HG03342 (cell line): ENCODE results near the gene LRFN3.
"Not testable (repeated sequence)": the region's sequence is repeated elsewhere in the genome, so short reads cannot be mapped to it uniquely, and the experiment has no call there.

Experiments
- ATAC-seq: cut with Tn5 transposase; IDR thresholded peaks from one replicate; pipeline ENCODE4 v1.9.1; 2021; ENCODE audit warnings: mild to moderate bottlenecking, moderate library complexity; ENCODE audit not compliant: unreplicated experiment

Gene LRFN3

DNA sequence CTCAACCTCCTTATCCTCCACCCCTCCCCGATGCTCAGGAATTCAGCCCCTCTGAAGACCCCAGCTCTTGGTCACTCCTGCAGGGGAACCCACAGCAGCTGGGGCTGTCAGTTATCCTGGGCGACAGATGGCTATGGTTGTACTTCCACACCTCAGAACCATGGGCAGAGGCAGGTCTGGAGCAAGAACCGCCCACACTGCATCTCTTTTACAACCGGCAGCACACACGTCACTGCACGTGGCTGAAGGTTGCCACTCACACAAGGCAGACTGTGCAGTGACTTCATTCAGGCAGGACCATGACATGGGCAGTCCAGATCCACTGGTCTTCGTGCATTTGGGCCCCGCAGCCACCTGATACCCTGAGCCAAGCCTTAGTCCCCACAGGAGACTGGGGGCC is 37.3 kb downstream of the LRFN3 start:
- no peak for ATAC-seq

- no peak for ATAC-seq
Observed at GRCh38 chr19:35975608-35976214, 39.5 kb downstream of the LRFN3 start.

DNA sequence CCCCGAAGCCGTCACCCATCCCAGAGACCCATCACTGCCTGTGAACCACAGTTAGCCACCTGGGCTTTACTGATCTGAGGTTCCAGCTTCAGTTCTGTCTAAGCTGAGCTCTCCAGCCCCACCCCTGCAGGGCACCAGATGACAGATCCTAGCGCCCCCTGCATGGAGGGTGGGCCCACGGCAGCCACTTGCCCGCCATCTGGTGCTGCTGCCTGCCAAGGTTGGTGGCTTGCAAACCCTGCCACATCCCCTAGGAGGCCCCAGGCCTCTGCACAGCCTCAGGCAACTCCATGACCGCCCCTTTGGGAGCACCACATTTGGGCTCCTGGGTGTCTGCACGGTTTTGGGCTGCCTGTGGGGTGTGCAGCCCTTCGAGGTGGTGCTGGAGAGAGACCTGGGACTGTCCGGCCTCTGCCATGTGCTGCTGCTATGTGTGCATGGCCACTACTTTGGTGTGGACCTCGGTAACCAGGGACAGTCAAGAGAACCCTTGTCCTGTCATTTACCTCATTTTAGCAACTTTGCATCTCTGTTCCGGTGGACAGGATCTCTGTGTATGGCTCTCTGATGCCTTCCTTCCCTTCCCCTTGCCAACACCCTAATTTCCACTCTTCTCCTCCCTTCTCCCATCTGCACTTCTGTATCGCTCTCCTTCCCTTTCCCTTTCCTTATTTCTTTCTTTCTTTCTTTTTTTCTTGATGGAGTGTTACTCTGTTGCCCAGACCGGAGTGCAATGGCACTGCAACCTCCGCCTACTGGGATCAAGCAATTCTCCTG is 41.5 kb downstream of the LRFN3 start:
- ATAC-seq, result no peak

GRCh38 chr19:35978271-35978670 is 42.1 kb downstream of the LRFN3 start:
- no peak for ATAC-seq

DNA sequence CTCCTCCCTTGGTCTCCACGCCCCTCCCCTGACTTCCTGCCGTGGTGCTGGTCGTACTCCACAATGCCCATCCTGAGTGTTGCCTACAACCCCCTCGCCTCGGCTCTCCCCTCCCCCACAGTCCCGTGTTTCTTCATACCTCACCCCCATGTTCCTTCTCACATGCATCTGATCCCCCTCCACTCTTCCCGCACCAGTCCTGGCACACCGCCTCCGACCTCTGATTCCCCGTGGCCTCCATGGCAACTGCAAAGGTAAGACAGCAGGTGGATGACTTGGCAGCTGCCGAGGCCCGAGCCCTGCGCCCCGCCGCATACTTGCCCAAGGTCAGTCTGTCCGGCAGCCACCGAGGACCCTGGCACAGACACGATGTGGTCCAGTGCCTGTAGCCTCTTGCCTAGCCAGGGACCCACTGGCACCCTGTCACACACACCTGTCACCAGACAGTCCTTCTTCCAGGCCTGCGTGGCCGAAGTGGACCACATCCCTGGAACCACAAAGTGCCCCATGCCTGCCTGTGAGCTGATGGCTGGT is 42.7 kb downstream of the LRFN3 start:
- no peak for ATAC-seq

DNA sequence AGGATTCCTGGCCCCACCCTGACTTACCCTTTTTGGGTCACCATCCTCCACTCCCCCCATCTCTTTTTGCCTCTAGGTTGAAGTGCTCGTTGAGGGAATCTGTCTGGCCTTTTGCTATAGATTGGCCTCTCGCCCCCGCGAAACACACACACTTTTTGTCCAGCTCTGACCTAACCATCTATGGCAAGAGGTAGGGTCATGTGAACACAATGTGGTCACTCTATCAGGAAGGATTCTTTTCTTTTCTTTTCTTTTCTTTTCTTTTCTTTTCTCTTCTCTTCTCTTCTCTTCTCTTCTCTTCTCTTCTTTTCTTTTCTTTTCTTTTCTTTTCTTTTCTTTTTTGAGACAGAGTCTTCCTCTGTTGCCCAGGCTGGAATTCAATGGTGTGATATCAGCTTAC is 44.8 kb downstream of the LRFN3 start:
- ATAC-seq, result not testable (repeated sequence)

DNA sequence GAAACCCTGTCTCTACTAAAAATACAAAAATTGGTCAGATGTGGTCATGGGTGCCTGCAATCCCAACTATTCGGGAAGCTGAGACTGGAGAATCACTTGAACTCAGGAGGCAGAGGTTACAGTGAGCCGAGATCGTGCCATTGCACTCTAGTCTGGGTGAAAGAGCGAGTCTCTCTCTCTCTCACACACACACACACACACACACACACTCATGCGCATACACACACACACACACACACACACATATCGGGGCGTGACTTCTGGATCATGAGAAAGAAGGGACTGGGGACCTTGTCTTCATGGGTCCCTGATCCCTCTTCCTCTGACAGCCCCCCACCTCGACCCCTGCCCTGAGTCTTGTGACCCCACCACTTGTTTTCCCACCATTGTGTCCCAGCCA is 47.0 kb downstream of the LRFN3 start:
- ATAC-seq, result no peak

DNA sequence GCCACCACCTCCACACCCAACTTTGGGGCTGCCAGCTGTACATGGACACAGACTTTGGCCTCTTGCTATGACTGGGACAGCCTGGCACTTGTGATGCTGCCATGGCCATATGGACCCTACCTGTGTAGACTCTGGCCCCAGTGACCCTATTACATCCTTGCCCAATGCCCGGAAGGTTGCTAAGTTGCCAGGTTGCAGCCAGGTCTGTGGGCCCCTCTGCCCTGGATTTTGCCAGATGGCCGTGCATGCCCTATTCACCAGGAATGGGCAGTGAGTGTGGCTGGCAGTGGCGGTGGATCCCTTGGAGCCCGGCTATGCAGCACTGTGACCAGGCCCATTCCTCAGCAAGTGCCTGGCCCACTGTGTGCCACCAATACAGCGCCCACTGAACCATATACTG is 49.9 kb downstream of the LRFN3 start:
- ATAC-seq, result no peak

GRCh38 chr19:35986664-35987570 is 50.7 kb downstream of the LRFN3 start:
- ATAC-seq, result no peak

DNA sequence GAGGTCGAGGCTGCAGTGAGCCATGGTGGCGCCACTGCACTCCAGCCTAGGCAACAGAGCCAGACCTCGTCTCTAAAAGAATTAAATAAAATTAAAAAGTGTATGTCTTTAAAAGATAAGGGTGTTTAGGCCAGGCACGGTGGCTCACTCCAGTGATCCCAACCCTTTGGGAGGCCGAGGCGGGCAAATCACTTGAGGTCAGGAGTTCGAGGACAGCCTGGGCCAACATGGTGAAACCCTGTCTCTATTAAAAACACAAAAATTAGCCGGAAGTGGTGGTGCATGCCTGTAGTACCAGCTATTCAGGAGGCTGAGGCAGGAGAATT is 51.4 kb downstream of the LRFN3 start:
- no peak for ATAC-seq

GRCh38 chr19:35988824-35989223 is 52.6 kb downstream of the LRFN3 start:
- ATAC-seq, result no peak

GRCh38 chr19:35990156-35990555 is 54.0 kb downstream of the LRFN3 start:
- no peak for ATAC-seq

DNA sequence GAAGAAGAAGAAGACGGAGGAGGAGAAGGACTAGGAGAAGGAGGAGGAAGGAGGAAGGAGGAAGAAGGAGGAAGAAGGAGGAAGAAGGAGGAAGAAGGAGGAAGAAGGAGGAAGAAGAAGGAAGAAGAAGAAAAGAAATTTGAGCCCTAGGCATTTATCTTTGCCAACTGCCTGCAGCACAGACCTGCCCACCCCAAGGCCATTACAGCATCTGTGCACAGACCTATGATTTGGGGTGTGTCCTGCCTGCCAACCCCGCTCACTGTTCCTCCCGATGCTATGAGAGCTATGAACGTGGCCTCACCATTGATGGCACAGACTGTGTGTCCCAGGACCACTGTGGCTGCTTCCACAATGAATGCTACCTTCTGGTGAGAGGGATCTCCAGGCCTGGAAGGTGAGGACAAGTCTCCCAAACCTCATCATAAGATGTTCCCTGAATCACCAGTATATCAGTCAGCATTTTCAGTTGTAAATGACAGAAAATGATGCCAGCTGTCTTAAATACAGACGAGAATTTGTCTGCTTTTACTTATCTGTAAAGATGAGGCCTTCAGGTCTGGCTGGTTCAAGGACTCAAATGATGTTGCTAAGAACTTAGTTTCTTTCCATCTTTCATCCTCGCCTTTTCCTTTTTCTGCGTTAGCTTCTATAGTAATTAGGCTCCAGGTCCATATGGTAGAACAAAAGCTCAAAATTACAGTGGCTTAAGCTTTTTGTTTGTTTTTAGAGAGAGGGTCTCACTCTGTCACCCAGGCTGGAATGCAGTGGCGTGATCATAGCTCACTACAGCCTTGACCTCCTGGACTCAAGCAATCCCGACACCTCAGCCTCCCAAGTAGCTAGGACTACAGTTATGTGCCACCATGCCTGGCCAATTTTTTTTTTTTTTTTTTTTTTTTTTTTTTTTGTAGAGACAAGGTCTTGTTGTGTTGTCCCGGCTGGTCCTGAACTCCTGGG is 54.9 kb downstream of the LRFN3 start:
- no peak for ATAC-seq

- ATAC-seq, result no peak
Observed at GRCh38 chr19:35991731-35992450, 55.7 kb downstream of the LRFN3 start.

- ATAC-seq, result no peak
Observed at GRCh38 chr19:35992907-35993765, 57.0 kb downstream of the LRFN3 start.

DNA sequence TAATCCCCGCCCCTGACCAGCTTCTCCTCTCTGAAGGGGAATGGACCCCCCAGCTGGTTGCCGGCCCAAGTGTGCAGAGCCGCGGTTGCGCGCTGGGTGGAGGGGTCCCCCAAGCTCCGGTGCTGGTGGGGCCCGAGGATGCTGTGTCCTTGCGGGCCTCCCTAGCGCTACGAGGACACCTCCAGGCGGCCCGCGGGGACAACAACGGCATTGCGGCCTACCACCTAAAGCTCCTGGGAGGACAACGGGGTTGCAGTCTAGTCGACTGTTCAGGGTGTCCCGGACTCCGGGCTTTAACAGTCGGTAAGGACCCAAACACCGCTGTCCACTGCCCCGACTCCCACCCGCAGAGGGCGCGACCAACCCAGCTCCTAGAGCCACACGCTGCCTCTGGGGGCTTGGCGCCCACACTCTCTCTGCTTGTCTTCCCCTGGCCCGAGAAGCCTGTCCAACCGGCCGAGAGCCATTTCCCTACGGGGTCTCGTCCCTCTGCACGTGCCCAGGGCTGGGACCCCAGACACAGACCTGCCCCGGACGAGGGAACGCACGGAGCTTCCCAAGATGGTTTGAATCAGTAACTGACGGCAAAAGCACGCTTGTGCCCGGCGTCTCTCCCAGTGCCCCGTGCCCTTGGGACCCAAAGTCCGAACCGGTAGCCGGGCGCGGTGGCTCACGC is 57.9 kb downstream of the LRFN3 start:
- ATAC-seq, result no peak
